ENCODE data around the gene PRDM16. TPM values are rescaled to one million over a fixed set of nuclear protein-coding genes. Genes with fewer than 3 reads are reported as not detected.

The PRDM16 gene
- total RNA-seq, 1 donor from 2014 or later = 18.3 TPM

DNA sequence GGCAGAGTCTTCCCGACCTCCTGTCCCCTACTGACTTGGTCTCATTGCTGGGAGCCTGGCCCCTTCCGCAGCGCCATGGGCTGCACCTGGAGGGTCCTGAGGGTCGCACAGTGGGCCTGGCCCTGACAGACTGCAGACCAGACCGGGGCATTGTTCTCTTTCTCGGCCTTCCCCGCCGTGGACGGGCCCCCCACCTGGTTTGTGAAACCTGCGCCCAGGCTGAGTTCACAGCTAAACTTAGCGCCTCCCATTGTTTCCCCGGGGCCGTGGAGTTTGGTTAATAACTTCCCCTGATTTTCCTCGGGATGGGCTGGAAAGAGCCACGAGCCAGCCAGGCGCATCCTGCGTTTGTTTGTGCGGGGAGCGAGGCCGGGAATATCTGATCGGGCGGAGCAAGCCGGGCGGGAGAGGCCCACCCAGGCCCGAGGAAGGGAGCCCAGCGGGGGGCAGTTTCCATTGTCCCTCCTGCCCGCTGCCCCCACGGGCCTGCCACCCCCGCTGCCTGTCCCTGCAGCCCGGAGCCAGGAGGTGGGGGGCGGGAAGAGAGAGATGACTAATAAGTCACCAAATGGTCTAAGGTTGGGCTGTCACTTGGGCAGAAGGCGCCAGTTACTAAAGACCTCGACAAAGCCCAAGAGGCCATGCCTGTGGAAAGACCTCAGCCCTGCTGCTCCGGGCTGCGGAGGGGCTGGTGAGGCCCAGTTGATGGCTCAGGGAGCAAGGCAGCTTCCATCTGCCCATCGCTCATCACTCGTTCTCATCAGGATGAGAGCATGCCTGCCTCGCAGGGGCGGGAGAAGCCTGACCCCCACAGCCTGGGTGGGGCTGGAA lies 346.5 kb downstream of the PRDM16 start:
- DNase-seq (ENCODE audit: low spot score) = no peak
- no peak overlapping the region for H3K27ac Mint-ChIP-seq (ENCODE audit: unreplicated experiment)
- H3K36me3 Mint-ChIP-seq (ENCODE audit: low read depth) = peaks cover 14% of the 10 kb centered on the region
- H3K27me3 Mint-ChIP-seq (ENCODE audit: low read depth) = no peaks in the 10 kb centered on the region
- TF ChIP-seq, protein P1, sequence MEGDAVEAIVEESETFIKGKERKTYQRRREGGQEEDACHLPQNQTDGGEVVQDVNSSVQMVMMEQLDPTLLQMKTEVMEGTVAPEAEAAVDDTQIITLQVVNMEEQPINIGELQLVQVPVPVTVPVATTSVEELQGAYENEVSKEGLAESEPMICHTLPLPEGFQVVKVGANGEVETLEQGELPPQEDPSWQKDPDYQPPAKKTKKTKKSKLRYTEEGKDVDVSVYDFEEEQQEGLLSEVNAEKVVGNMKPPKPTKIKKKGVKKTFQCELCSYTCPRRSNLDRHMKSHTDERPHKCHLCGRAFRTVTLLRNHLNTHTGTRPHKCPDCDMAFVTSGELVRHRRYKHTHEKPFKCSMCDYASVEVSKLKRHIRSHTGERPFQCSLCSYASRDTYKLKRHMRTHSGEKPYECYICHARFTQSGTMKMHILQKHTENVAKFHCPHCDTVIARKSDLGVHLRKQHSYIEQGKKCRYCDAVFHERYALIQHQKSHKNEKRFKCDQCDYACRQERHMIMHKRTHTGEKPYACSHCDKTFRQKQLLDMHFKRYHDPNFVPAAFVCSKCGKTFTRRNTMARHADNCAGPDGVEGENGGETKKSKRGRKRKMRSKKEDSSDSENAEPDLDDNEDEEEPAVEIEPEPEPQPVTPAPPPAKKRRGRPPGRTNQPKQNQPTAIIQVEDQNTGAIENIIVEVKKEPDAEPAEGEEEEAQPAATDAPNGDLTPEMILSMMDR (IDR thresholded peaks at IDR 0.05) = no peak
- no peaks in the 10 kb centered on the region for H3K9me3 Mint-ChIP-seq (ENCODE audit: low read depth)
- peaks cover 8% of the 10 kb centered on the region for H3K4me1 Mint-ChIP-seq (ENCODE audit: low read depth)
- no peak overlapping the region for H3K4me3 Mint-ChIP-seq (ENCODE audit: unreplicated experiment)

DNA sequence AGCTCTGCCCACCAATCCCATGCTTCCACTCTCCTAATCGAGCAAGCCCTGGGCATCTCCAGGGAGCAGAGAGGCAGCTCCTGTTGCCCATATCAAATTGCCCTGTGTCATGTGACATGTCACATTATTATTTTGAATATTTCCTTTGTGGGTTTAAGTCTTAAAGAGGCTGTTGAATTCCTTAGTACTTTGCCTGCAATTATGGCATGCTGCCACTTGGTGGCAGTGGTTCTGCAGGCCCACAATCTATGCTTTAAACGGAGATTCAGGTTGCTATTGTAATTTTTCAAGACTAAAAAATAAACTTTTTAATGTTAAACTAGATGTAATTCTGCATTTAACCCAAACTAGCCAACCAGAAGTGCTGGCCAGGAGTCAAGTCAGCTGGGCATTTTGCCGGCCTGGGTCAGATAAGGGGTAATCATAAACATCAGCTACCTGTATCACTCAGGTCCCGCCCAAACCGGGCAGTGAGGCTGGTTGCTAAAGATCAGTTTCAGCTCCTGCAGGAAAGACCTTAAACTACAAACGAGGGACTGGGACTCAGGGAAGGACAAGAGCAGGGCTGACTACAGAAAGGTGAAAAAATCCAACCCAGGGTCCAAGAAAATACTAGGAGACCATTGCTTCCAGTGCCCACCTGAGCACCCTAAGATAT lies 348.2 kb downstream of the PRDM16 start:
- no peak overlapping the region for H3K27ac Mint-ChIP-seq (ENCODE audit: unreplicated experiment)
- H3K36me3 Mint-ChIP-seq (ENCODE audit: low read depth) = peaks cover 16% of the 10 kb centered on the region
- no peaks in the 10 kb centered on the region for H3K27me3 Mint-ChIP-seq (ENCODE audit: low read depth)
- TF ChIP-seq, protein P1 (IDR thresholded peaks at IDR 0.05) = peak; percentile 74
- DNase-seq (ENCODE audit: low spot score) = no peak
- H3K9me3 Mint-ChIP-seq (ENCODE audit: low read depth) = no peaks in the 10 kb centered on the region
- no peak overlapping the region for H3K4me3 Mint-ChIP-seq (ENCODE audit: unreplicated experiment)
- peaks cover 15% of the 10 kb centered on the region for H3K4me1 Mint-ChIP-seq (ENCODE audit: low read depth)

DNA sequence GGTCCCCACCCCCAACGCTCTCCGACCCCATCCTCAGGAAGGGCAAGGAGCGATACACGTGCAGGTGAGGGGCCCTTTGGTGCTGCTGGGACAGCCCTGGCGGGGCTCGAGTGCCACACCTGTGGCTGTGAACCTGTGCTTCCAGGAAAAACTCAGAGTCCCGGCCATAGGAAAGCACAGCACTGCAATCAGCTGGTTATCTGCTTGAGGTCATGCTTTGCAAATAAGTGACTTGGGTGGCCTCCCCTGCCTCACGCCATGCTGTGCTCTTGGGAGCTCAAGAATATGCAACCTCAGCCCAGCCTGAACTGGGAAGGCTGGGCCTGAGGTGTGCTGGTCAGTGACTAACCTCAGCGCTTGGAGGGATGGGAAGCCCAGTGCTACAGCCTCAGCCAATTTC lies 348.9 kb downstream of the PRDM16 start:
- Mint-ChIP-seq H3K27ac (ENCODE audit: unreplicated experiment) (no peak overlapping the region), H3K9me3 (ENCODE audit: low read depth) (no peaks in the 10 kb centered on the region), H3K4me3 (ENCODE audit: unreplicated experiment) (no peak overlapping the region), H3K36me3 (ENCODE audit: low read depth) (peaks cover 16% of the 10 kb centered on the region), H3K4me1 (ENCODE audit: low read depth) (peaks cover 15% of the 10 kb centered on the region), H3K27me3 (ENCODE audit: low read depth) (no peaks in the 10 kb centered on the region)
- DNase-seq (ENCODE audit: low spot score) = no peak
- TF ChIP-seq, protein P1 (IDR thresholded peaks at IDR 0.05) = no peak

DNA sequence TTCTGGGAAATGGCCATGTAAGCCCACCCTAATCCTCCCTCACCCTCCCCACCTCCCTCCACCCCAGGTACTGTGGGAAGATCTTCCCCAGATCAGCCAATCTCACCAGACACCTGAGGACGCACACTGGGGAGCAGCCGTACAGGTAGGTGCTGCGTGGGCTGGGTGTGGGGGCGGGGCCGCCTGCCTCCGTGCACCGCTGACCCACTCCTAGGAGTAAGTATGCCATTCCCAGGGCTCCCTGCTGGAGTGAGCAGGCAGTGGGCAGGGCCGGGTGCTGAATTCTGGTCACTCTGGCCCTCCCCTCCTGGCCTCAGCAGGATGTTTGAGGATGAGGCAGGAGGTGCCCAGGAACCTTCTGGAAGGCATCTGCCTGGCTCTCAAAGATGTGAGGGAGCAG lies 349.6 kb downstream of the PRDM16 start:
- peaks cover 16% of the 10 kb centered on the region for H3K36me3 Mint-ChIP-seq (ENCODE audit: low read depth)
- no peaks in the 10 kb centered on the region for H3K9me3 Mint-ChIP-seq (ENCODE audit: low read depth)
- no peak overlapping the region for H3K27ac Mint-ChIP-seq (ENCODE audit: unreplicated experiment)
- no peak for DNase-seq (ENCODE audit: low spot score)
- no peaks in the 10 kb centered on the region for H3K27me3 Mint-ChIP-seq (ENCODE audit: low read depth)
- H3K4me3 Mint-ChIP-seq (ENCODE audit: unreplicated experiment) = no peak overlapping the region
- peaks cover 15% of the 10 kb centered on the region for H3K4me1 Mint-ChIP-seq (ENCODE audit: low read depth)
- TF ChIP-seq, protein P1 (IDR thresholded peaks at IDR 0.05) = no peak

DNA sequence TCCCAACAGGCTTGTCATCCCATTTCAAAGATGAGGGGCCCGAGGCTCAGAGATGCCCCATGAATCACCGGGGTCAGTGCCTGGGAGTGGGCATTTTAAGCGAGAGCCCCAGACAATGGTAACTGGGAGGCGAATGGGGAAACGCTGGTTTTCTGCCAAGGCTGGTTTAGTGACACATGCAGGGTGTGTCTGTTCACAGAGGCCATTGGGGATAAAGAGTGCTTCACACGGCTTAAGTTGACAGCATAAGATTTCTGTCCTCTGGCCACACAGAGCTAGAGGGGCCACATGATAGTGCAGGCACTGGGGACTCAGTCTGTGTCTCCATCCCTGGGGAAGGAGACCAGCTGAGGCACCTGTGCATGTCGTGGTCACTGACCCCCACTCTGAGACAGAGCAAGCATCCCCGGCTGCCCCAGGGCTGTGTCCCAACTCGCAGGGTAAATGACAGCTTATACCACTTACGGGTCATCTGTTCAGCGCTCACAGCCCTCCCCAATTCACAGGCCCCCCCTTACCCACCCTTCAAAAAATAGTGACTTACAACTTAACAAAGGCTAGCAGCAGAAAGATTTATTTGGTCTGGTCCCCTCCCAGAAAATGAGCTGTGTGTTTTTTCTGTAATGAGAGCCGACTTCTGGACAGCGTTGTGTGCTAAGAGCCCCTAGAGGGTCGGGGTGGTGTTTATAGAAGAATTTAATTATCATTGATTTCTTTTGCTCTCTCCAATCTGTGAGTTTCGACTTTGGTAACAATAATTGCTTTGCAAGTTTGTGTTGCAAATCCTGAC lies 350.6 kb downstream of the PRDM16 start:
- TF ChIP-seq, protein P1 (IDR thresholded peaks at IDR 0.05) = no peak
- no peaks in the 10 kb centered on the region for H3K9me3 Mint-ChIP-seq (ENCODE audit: low read depth)
- H3K27ac Mint-ChIP-seq (ENCODE audit: unreplicated experiment) = no peak overlapping the region
- H3K4me1 Mint-ChIP-seq (ENCODE audit: low read depth) = peaks cover 19% of the 10 kb centered on the region
- DNase-seq (ENCODE audit: low spot score) = no peak
- H3K27me3 Mint-ChIP-seq (ENCODE audit: low read depth) = no peaks in the 10 kb centered on the region
- no peak overlapping the region for H3K4me3 Mint-ChIP-seq (ENCODE audit: unreplicated experiment)
- H3K36me3 Mint-ChIP-seq (ENCODE audit: low read depth) = peaks cover 16% of the 10 kb centered on the region
